ENCODE data around the gene CX3CR1. TPM values are rescaled to one million over a fixed set of nuclear protein-coding genes. Genes with fewer than 3 reads are reported as not detected.

Gene CX3CR1
- not detected in 2 replicates for total RNA-seq

GRCh38 chr3:39279745-39280517, at the start of gene CX3CR1:
CX3CR1 (minus strand) TSS chr3:39280036; CDS start chr3:39266509, 13,527 bp downstream.

DNA sequence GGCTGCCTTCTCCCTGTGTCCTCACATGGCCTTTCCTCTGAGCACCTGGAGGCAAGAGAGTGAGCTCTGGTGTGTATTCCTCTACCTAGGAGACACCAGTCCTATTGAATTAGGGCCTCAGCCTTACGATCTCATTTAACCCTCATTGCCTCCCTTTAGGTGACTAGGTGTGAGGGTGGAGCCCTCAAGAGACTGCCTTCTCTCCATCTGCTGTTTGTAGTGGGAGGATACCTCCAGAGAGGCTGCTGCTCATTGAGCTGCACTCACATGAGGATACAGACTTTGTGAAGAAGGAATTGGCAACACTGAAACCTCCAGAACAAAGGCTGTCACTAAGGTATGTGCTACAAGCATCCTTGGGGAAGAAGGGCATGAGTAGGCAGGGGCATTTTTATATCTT, 49.7 kb upstream of the CX3CR1 start, which contains the start of gene CCR8:
Gene CCR8, plus strand, starts transcription at position 217 of the 400 bp plus-strand sequence. CDS start 2,623 bp downstream, outside the sequence.

Other genes with a start within 250 kb of the CX3CR1 start
- under 0.01 TPM in 1 of 2 replicates, not detected in the other for gene SCN11A, start 228.1 kb downstream of the CX3CR1 start, total RNA-seq
- gene WDR48, start 228.0 kb downstream of the CX3CR1 start, total RNA-seq, result 39.2 and 54.2 TPM in 2 replicates
- gene GORASP1, start 172.4 kb downstream of the CX3CR1 start, total RNA-seq, result 30.3 and 32.1 TPM in 2 replicates
- gene TTC21A, start 172.4 kb downstream of the CX3CR1 start, total RNA-seq, result 4.6 and 4.8 TPM in 2 replicates
- 2.2 and 3.0 TPM in 2 replicates for gene CSRNP1, start 126.4 kb downstream of the CX3CR1 start, total RNA-seq
- under 0.01 TPM in 1 of 2 replicates, not detected in the other for gene XIRP1, start 87.4 kb downstream of the CX3CR1 start, total RNA-seq
- gene CCR8, start 49.7 kb upstream of the CX3CR1 start, total RNA-seq, result not detected in 2 replicates
- gene SLC25A38, start 103.3 kb upstream of the CX3CR1 start, total RNA-seq, result 17.3 and 19.9 TPM in 2 replicates
- gene RPSA, start 126.7 kb upstream of the CX3CR1 start, total RNA-seq, result 1,881 and 1,898 TPM in 2 replicates
- under 0.01 TPM in 1 of 2 replicates, not detected in the other for gene MOBP, start 187.6 kb upstream of the CX3CR1 start, total RNA-seq